GM19463 (cell line): ENCODE results near the gene RBM4B.
"Not testable (repeated sequence)": the region's sequence is repeated elsewhere in the genome, so short reads cannot be mapped to it uniquely, and the experiment has no call there.

Experiments used
- ATAC-seq: cut with Tn5 transposase; IDR thresholded peaks from one replicate; pipeline ENCODE4 v1.9.1; 2021; ENCODE audit warnings: mild to moderate bottlenecking, moderate library complexity; ENCODE audit not compliant: unreplicated experiment

Gene RBM4B

GRCh38 chr11:66677599-66678375 lies at the start of gene RBM4B:
Gene RBM4B, minus strand, starts transcription at chr11:66677887. Its CDS starts 808 bp downstream, at chr11:66677079.
- peak; percentile 93 for ATAC-seq

GRCh38 chr11:66725647-66726046 lies 48.0 kb upstream of the RBM4B start:
- no peak for ATAC-seq

- ATAC-seq, result no peak
Observed at GRCh38 chr11:66725114-66725513, 47.4 kb upstream of the RBM4B start.

- ATAC-seq, result not testable (repeated sequence)
Observed at GRCh38 chr11:66724167-66724566, 46.5 kb upstream of the RBM4B start.

- ATAC-seq, result no peak
Observed at GRCh38 chr11:66723693-66724092, 46.0 kb upstream of the RBM4B start.

- no peak for ATAC-seq
Observed at GRCh38 chr11:66722745-66723651, 45.3 kb upstream of the RBM4B start.

GRCh38 chr11:66721939-66722338 lies 44.3 kb upstream of the RBM4B start:
- ATAC-seq, result no peak

- no peak for ATAC-seq
Observed at GRCh38 chr11:66720899-66721470, 43.3 kb upstream of the RBM4B start.

- ATAC-seq, result no peak
Observed at GRCh38 chr11:66720223-66720898, 42.7 kb upstream of the RBM4B start.

GRCh38 chr11:66719111-66719872 lies 41.6 kb upstream of the RBM4B start:
- no peak for ATAC-seq

GRCh38 chr11:66718320-66718971 lies 40.8 kb upstream of the RBM4B start:
- ATAC-seq, result no peak

- no peak for ATAC-seq
Observed at GRCh38 chr11:66717925-66718319, 40.2 kb upstream of the RBM4B start.

GRCh38 chr11:66716996-66717395 lies 39.3 kb upstream of the RBM4B start:
- ATAC-seq, result no peak

GRCh38 chr11:66715346-66716085 lies 37.8 kb upstream of the RBM4B start:
- no peak for ATAC-seq

- no peak for ATAC-seq
Observed at GRCh38 chr11:66713746-66714480, 36.2 kb upstream of the RBM4B start.

GRCh38 chr11:66710384-66710930 lies 32.8 kb upstream of the RBM4B start:
- no peak for ATAC-seq

GRCh38 chr11:66708701-66709100 lies 31.0 kb upstream of the RBM4B start:
- ATAC-seq, result no peak

GRCh38 chr11:66708094-66708493 lies 30.4 kb upstream of the RBM4B start:
- ATAC-seq, result no peak
